Measurements from ENCODE around the gene THOC2.

DNA sequence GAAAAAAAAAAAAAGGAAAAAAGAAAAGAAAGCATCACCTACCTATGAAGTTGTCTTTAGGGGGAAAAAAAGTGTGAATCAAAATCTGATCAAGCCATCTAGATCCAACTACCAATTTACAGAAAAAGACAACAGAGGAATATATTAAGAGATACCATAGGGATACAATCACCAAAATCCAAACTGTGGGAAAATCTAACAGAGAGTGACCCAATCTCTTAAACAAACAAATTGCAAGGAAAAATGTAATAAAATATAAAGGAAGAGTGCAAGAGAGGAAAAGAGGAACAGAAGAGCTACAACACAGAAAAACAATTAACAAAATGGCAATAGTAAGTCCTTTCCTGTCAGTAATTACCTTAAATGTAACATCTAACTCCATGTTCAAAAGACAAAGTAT, 19.0 kb downstream of the THOC2 start:
- no peak for TF ChIP-seq CTCF (IDR thresholded peaks at IDR 0.05)
- no peak for TF ChIP-seq POLR2A (IDR thresholded peaks at IDR 0.05)
